ENCODE results near the gene GBA3.

GRCh38 chr4:22648996-22649395, 43.7 kb upstream of the GBA3 start:
- TF ChIP-seq CTCF (IDR thresholded peaks at IDR 0.05; ENCODE audit: low read length) = no peak
- TF ChIP-seq EZH2 (optimal IDR thresholded peaks at IDR 0.05; ENCODE audit: low read depth, low read length) = no peak
